Activated naive CD4-positive, alpha-beta T cell treated with anti-CD3 and anti-CD28 coated beads, Interleukin-2, amount 10 ng/mL, durations not matched to agents 7 days and 5 days (primary cell): ENCODE measurements around the gene SUN3.
"Not testable (repeated sequence)": the region's sequence is repeated elsewhere in the genome, so short reads cannot be mapped to it uniquely, and the experiment has no call there.

Source experiments
- CTCF ChIA-PET: fragments of 350-600 bp; sonication (Branson Sonifier 250); formaldehyde crosslinking; loops from one replicate; lab custom pipeline; 2021; ENCODE audit warnings: antibody characterized with exemption; lab: Charles Lee
- DNase-seq: peaks from one replicate; pipeline ENCODE4 v3.0.0-alpha.2; 2020
- H3K27ac Mint-ChIP-seq: one replicate; pipeline ENCODE4 v1.8.0; 2021; ENCODE audit warnings: mild to moderate bottlenecking, moderate library complexity, mixed read lengths
- H3K27me3 Mint-ChIP-seq: one replicate; pipeline ENCODE4 v1.8.0; 2021; ENCODE audit warnings: mild to moderate bottlenecking, mixed read lengths
- H3K36me3 Mint-ChIP-seq: one replicate; pipeline ENCODE4 v1.8.0; 2021; ENCODE audit warnings: mixed read lengths
- H3K4me1 Mint-ChIP-seq: one replicate; pipeline ENCODE4 v1.8.0; 2021; ENCODE audit warnings: mixed read lengths
- H3K4me3 Mint-ChIP-seq: one replicate; pipeline ENCODE4 v1.8.0; 2021; ENCODE audit warnings: mild to moderate bottlenecking, moderate library complexity, mixed read lengths
- H3K9me3 Mint-ChIP-seq: one replicate; pipeline ENCODE4 v1.8.0; 2021; ENCODE audit warnings: mixed read lengths

The SUN3 gene

DNA sequence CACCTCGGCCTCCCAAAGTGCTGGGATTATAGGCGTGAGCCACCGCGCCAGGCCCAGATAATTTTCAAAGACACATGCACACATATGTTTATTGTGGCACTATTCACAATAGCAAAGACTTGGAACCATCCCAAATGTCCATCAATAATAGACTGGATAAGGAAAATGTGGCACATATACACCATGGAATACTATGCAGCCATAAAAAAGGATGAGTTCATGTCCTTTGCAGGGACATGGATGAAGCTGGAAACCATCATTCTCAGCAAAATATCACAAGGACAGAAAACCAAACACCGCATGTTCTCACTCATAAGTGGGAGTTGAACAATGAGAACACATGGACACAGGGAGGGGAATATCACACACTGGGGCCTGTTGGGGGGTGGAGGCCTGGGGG is 48.3 kb downstream of the SUN3 start:
- H3K27me3 Mint-ChIP-seq, CTCF ChIA-PET, H3K27ac Mint-ChIP-seq, DNase-seq, H3K9me3 Mint-ChIP-seq, H3K4me3 Mint-ChIP-seq: not testable (repeated sequence)
- peaks cover 23% of the 10 kb centered on the region for H3K4me1 Mint-ChIP-seq
- H3K36me3 Mint-ChIP-seq = peaks cover 28% of the 10 kb centered on the region

GRCh38 chr7:47979832-47980181 is 49.1 kb downstream of the SUN3 start:
- Mint-ChIP-seq H3K4me3 (peak overlapping the region; percentile 90), H3K27me3 (no peaks in the 10 kb centered on the region), H3K36me3 (peaks cover 31% of the 10 kb centered on the region), H3K4me1 (peaks cover 23% of the 10 kb centered on the region), H3K27ac (peak overlapping the region; percentile 96), H3K9me3 (no peaks in the 10 kb centered on the region)
- DNase-seq = no peak
- CTCF ChIA-PET = no interaction called here

DNA sequence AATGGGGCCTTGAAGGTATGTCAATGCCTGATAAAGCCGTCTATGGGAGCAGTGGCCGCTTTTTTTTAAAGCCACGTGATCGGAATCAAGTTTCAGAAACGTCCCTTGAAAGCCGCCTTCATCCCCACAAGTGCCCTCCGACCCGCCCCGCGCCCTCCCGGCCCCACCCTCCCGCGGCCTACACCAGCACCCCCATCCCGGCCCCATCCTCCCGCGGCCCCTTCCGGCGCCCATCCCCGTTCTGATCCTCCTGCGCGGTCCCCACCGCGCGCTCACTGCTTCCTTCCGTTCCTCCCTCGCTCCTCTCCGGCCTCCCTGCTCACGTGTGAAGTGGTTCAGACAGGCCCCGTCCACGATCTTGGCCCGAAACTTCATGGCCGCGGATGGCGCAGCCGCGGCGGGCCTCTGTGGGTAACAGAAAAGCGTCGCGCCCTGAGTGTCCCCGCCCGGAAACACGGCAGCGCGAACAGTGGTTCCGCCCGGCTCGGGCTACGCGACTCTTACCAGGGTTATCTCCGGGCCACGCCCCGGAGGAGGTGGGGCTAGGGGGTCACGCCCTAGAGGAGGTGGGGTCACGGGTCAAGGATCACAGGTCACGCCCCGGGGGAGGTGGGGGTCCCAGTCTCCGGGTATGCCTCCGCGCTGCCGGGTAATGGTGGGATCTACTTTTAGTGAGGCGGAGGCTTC is 49.6 kb downstream of the SUN3 start, which contains the start of gene HUS1:
Gene HUS1, minus strand, starts transcription at position 471 of the 687 bp plus-strand sequence. Its CDS starts 96 bp downstream, at position 375.
- peaks cover 36% of the 10 kb centered on the region for H3K36me3 Mint-ChIP-seq
- peak within 1 kb of the TSS; percentile 96 for H3K27ac Mint-ChIP-seq
- H3K4me3 Mint-ChIP-seq = peak within 1 kb of the TSS; percentile 90
- no peaks in the 10 kb centered on the region for H3K9me3 Mint-ChIP-seq
- H3K27me3 Mint-ChIP-seq = no peaks in the 10 kb centered on the region
- CTCF ChIA-PET = interaction anchor here (1.8 kb wide), 2 partner anchors 9 to 131 kb away, joined by 10 to 11 read pairs; no protein-coding TSS in a partner anchor
- peak; percentile 97 for DNase-seq
- H3K4me1 Mint-ChIP-seq = peaks cover 25% of the 10 kb centered on the region

- Mint-ChIP-seq H3K4me1 (peaks cover 25% of the 10 kb centered on the region), H3K4me3 (peak overlapping the region; percentile 90), H3K36me3 (peaks cover 41% of the 10 kb centered on the region), H3K9me3 (no peaks in the 10 kb centered on the region), H3K27me3 (no peaks in the 10 kb centered on the region), H3K27ac (peak overlapping the region; percentile 96)
- no peak for DNase-seq
- CTCF ChIA-PET = interaction anchor here (0.7 to 1.8 kb wide), 7 partner anchors 10 to 132 kb away, joined by 3 to 11 read pairs (median 4); no protein-coding TSS in a partner anchor
These were observed 50.1 kb downstream of the SUN3 start for GRCh38 chr7:47978790-47979144.

DNA sequence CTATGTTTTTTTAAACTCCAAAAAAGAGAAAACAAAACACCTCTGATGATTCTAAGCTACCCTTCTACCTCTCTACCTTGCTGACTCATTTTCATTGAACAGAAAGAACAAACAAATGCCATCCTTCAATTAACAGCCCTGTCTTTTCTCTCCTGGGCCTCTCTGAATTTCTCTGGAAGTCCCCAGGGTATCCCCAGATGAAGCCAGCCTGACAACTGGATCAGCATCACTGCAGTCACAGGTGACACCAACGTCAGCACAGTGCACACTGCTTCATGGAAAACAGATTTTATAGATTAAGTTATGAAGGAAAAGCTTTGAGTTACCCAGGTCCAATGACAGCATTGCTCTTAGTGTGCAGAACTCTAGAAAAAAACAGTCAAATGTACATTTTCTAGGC is 55.2 kb downstream of the SUN3 start:
- H3K36me3 Mint-ChIP-seq = peaks cover 62% of the 10 kb centered on the region
- peaks cover 21% of the 10 kb centered on the region for H3K4me1 Mint-ChIP-seq
- no peak for DNase-seq
- no peak overlapping the region for H3K4me3 Mint-ChIP-seq
- no peak overlapping the region for H3K27ac Mint-ChIP-seq
- H3K9me3 Mint-ChIP-seq = no peaks in the 10 kb centered on the region
- CTCF ChIA-PET = interaction anchor here (0.5 to 2.6 kb wide), 3 partner anchors 15 to 162 kb away, joined by 3 to 9 read pairs (median 4); no protein-coding TSS in a partner anchor
- no peaks in the 10 kb centered on the region for H3K27me3 Mint-ChIP-seq

GRCh38 chr7:47970761-47971160 is 58.1 kb downstream of the SUN3 start:
- no peak overlapping the region for H3K27ac Mint-ChIP-seq
- no peaks in the 10 kb centered on the region for H3K27me3 Mint-ChIP-seq
- CTCF ChIA-PET = interaction anchor here (1.7 kb wide), 1 partner anchor 30 kb away, joined by 3 read pairs; no protein-coding TSS in a partner anchor

GRCh38 chr7:47968847-47969774 is 59.8 kb downstream of the SUN3 start:
- Mint-ChIP-seq H3K27ac (no peak overlapping the region), H3K4me3 (no peak overlapping the region)

More at GRCh38 chr7:47970761-47971160, 58.1 kb downstream of the SUN3 start:
- no peak for DNase-seq
- peaks cover 8% of the 10 kb centered on the region for H3K4me1 Mint-ChIP-seq
- no peaks in the 10 kb centered on the region for H3K9me3 Mint-ChIP-seq
- H3K4me3 Mint-ChIP-seq = no peak overlapping the region
- peaks cover 66% of the 10 kb centered on the region for H3K36me3 Mint-ChIP-seq

GRCh38 chr7:47967708-47968107 is 61.2 kb downstream of the SUN3 start:
- CTCF ChIA-PET = interaction anchor here (1.1 to 1.5 kb wide), 2 partner anchors 23 to 143 kb away, joined by 5 to 12 read pairs; no protein-coding TSS in a partner anchor
- H3K4me1 Mint-ChIP-seq = peaks cover 6% of the 10 kb centered on the region
- H3K27ac Mint-ChIP-seq = no peak overlapping the region
- no peaks in the 10 kb centered on the region for H3K27me3 Mint-ChIP-seq
- no peak overlapping the region for H3K4me3 Mint-ChIP-seq
- no peak for DNase-seq
- peaks cover 63% of the 10 kb centered on the region for H3K36me3 Mint-ChIP-seq
- no peaks in the 10 kb centered on the region for H3K9me3 Mint-ChIP-seq

More at GRCh38 chr7:47968847-47969774, 59.8 kb downstream of the SUN3 start:
- CTCF ChIA-PET = interaction anchor here (0.6 to 1.7 kb wide), 13 partner anchors 9 to 186 kb away, joined by 3 to 8 read pairs (median 4); no protein-coding TSS in a partner anchor
- peak; percentile 70 for DNase-seq
- H3K36me3 Mint-ChIP-seq = peaks cover 68% of the 10 kb centered on the region
- H3K4me1 Mint-ChIP-seq = peaks cover 6% of the 10 kb centered on the region
- no peaks in the 10 kb centered on the region for H3K27me3 Mint-ChIP-seq
- H3K9me3 Mint-ChIP-seq = no peaks in the 10 kb centered on the region

GRCh38 chr7:47967123-47967522 is 61.8 kb downstream of the SUN3 start:
- Mint-ChIP-seq H3K27me3 (no peaks in the 10 kb centered on the region), H3K4me3 (no peak overlapping the region), H3K4me1 (peaks cover 6% of the 10 kb centered on the region), H3K27ac (no peak overlapping the region), H3K9me3 (no peaks in the 10 kb centered on the region), H3K36me3 (peaks cover 68% of the 10 kb centered on the region)
- no peak for DNase-seq
- CTCF ChIA-PET = interaction anchor here (1.1 to 1.5 kb wide), 2 partner anchors 22 to 143 kb away, joined by 5 to 12 read pairs; no protein-coding TSS in a partner anchor

DNA sequence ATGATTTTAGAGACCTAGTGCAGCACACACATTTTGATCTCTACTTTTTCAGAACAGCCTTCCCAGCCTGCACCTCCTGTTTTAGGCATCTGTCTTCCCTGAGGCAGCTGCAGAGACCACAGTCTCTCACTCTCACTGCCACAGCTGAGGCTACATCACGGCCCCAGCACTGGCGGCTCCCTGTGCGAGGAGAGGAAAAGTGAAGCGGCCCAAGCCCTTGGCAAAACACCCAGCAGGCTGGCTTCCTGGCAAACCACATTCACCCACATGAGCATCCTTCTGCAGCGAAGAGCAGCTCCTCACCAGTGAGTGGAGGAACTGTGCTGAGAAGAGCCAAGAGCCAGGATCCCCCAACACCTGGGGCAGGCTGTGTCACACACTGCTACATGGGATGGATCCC is 63.5 kb downstream of the SUN3 start:
- H3K27me3 Mint-ChIP-seq = no peaks in the 10 kb centered on the region
- no peak for DNase-seq
- no peak overlapping the region for H3K4me3 Mint-ChIP-seq
- H3K4me1 Mint-ChIP-seq = peaks cover 6% of the 10 kb centered on the region
- peaks cover 78% of the 10 kb centered on the region for H3K36me3 Mint-ChIP-seq
- no peaks in the 10 kb centered on the region for H3K9me3 Mint-ChIP-seq
- no peak overlapping the region for H3K27ac Mint-ChIP-seq
- CTCF ChIA-PET = interaction anchor here (0.6 to 1.0 kb wide), 2 partner anchors 138 to 145 kb away, joined by 3 read pairs; no protein-coding TSS in a partner anchor

DNA sequence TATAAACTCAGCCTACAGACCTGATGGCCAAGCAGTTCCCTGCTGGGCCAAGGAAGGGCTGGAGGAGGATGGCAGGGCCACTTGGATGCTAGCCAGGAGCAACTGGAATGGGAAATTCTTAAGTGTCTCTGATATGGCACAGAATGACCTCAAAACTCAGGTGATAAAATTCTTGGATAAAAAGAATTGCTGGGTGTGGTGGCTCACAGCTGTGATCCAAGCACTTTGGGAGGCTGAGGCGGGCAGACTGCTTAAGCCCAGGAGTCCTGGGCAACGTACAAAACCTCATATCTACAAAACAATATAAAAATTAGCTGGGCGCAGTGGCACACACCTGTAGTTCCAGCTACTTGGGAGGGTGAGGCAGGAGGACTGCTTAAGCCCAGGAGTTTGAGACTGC is 66.6 kb downstream of the SUN3 start:
- Mint-ChIP-seq H3K9me3 (no peaks in the 10 kb centered on the region), H3K36me3 (peaks cover 65% of the 10 kb centered on the region), H3K4me3 (no peak overlapping the region), H3K27me3 (no peaks in the 10 kb centered on the region), H3K27ac (no peak overlapping the region), H3K4me1 (no peaks in the 10 kb centered on the region)
- CTCF ChIA-PET = interaction anchor here (1.0 kb wide), 1 partner anchor 178 kb away, joined by 3 read pairs; no protein-coding TSS in a partner anchor
- no peak for DNase-seq

DNA sequence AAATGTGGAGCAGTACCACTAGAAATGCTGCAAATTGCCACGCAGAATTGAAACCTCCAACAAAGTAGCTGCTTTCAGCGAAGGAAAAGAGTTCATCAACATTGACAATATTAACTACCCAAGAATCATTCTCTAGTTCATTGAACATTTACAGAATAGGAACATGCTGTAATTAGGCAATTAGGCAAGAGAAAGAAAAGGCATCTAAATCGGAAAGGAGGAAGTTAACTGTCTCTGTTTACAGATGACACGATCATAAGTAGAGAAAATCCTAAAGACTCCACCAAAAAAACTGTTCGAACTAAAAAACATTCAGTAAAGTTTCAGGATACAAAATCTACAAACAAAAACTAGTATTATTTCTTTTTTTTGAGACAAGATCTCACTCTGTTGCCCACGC is 71.8 kb downstream of the SUN3 start:
- CTCF ChIA-PET = interaction anchor here (1.2 to 1.7 kb wide), 3 partner anchors 11 to 198 kb away, joined by 4 to 6 read pairs (median 5); no protein-coding TSS in a partner anchor
- no peak overlapping the region for H3K27ac Mint-ChIP-seq
- H3K4me1 Mint-ChIP-seq = no peaks in the 10 kb centered on the region
- no peaks in the 10 kb centered on the region for H3K9me3 Mint-ChIP-seq
- peaks cover 39% of the 10 kb centered on the region for H3K36me3 Mint-ChIP-seq
- no peak for DNase-seq
- H3K27me3 Mint-ChIP-seq = no peaks in the 10 kb centered on the region
- H3K4me3 Mint-ChIP-seq = no peak overlapping the region

DNA sequence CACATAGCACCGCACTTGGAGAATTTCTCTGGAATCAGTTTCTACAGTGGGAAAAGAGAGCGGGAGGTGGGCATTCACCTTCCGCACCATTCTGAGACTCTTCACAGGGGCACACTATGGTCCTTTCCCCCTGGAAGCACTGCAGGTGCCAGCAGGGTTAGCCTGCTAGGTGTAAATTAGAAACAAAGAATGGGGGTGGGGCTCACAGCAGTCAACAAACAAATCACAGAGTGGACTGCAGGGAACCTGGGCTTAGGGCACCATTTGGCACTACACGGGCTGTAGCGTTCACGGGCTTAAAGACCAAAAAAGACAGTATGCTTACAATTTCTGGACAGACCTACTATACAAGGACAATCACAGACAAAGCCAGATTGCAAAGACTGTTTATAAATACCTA is 72.7 kb downstream of the SUN3 start:
- H3K27me3 Mint-ChIP-seq = no peaks in the 10 kb centered on the region
- no peaks in the 10 kb centered on the region for H3K9me3 Mint-ChIP-seq
- no peak for DNase-seq
- H3K27ac Mint-ChIP-seq = no peak overlapping the region
- H3K4me3 Mint-ChIP-seq = no peak overlapping the region
- H3K36me3 Mint-ChIP-seq = peaks cover 29% of the 10 kb centered on the region
- no peaks in the 10 kb centered on the region for H3K4me1 Mint-ChIP-seq
- CTCF ChIA-PET = interaction anchor here (1.2 to 1.7 kb wide), 3 partner anchors 12 to 199 kb away, joined by 4 to 6 read pairs (median 5); no protein-coding TSS in a partner anchor
